ENCODE measurements around the gene RRP36. TPM values are rescaled to one million over a fixed set of nuclear protein-coding genes. Genes with fewer than 3 reads are reported as not detected.
A peak's percentile ranks its signal among the peaks of the same experiment; 100 is the strongest.

Gene RRP36
- total RNA-seq, 1 experiment from 2014 or later, result 31.5 TPM

GRCh38 chr6:43012364-43012763 is 9.1 kb upstream of the RRP36 start:
- H4K20me1 ChIP-seq (ENCODE audit: insufficient read depth, low read depth, low read length), result no peaks in the 10 kb centered on the region
- H3K9ac ChIP-seq (ENCODE audit: low read length), result peak overlapping the region; percentile 93
- H3K4me1 ChIP-seq (ENCODE audit: low read length), result peaks cover 28% of the 10 kb centered on the region
- H3K36me3 ChIP-seq (ENCODE audit: insufficient read depth, low read length), result 0 out of 2 replicates have a peak, but pooled peaks cover 20% of the 10 kb centered on the region
- H3K27me3 ChIP-seq (ENCODE audit: low read length), result no peaks in the 10 kb centered on the region
- no peak overlapping the region for H2AFZ ChIP-seq (ENCODE audit: low read length)
- peaks cover 56% of the 10 kb centered on the region for H3K79me2 ChIP-seq (ENCODE audit: low read length)
- H3K9me2 ChIP-seq (replicated peaks; ENCODE audit: insufficient read depth, low read length), result no peaks in the 10 kb centered on the region
- peak; percentile 34 for DNase-seq
- 0 out of 2 replicates have a peak overlapping the region, but pooled peaks have one; percentile 39 for H3K27ac ChIP-seq (ENCODE audit: low read length)
- peak overlapping the region; percentile 96 for H3K4me3 ChIP-seq (ENCODE audit: low read length)
- H3K9me3 ChIP-seq (ENCODE audit: low read length), result no peaks in the 10 kb centered on the region
- H3K4me2 ChIP-seq (ENCODE audit: low read depth, low read length, poor library complexity, severe bottlenecking), result peak overlapping the region; percentile 96

GRCh38 chr6:43013097-43013842 is 8.2 kb upstream of the RRP36 start:
- Histone ChIP-seq H3K9ac (ENCODE audit: low read length) (peak overlapping the region; percentile 93), H3K9me2 (replicated peaks; ENCODE audit: insufficient read depth, low read length) (no peaks in the 10 kb centered on the region), H3K4me2 (ENCODE audit: low read depth, low read length, poor library complexity, severe bottlenecking) (peak overlapping the region; percentile 96), H3K79me2 (ENCODE audit: low read length) (peaks cover 56% of the 10 kb centered on the region), H2AFZ (ENCODE audit: low read length) (no peak overlapping the region), H3K27me3 (ENCODE audit: low read length) (no peaks in the 10 kb centered on the region), H4K20me1 (ENCODE audit: insufficient read depth, low read depth, low read length) (no peaks in the 10 kb centered on the region), H3K4me1 (ENCODE audit: low read length) (peaks cover 27% of the 10 kb centered on the region), H3K4me3 (ENCODE audit: low read length) (peak overlapping the region; percentile 96), H3K27ac (ENCODE audit: low read length) (peak overlapping the region; percentile 39; the same call in 1 of the 2 replicates), H3K36me3 (ENCODE audit: insufficient read depth, low read length) (0 out of 2 replicates have a peak, but pooled peaks cover 18% of the 10 kb centered on the region), H3K9me3 (ENCODE audit: low read length) (no peaks in the 10 kb centered on the region)
- no peak for DNase-seq

- peaks cover 26% of the 10 kb centered on the region for H3K4me1 ChIP-seq (ENCODE audit: low read length)
- peak within 1 kb of the TSS; percentile 96 for H3K4me3 ChIP-seq (ENCODE audit: low read length)
- H3K36me3 ChIP-seq (ENCODE audit: insufficient read depth, low read length), result 0 out of 2 replicates have a peak, but pooled peaks cover 16% of the 10 kb centered on the region
- peaks cover 56% of the 10 kb centered on the region for H3K79me2 ChIP-seq (ENCODE audit: low read length)
- no peaks in the 10 kb centered on the region for H3K9me2 ChIP-seq (replicated peaks; ENCODE audit: insufficient read depth, low read length)
- H3K9me3 ChIP-seq (ENCODE audit: low read length), result no peaks in the 10 kb centered on the region
- H2AFZ ChIP-seq (ENCODE audit: low read length), result no peak within 1 kb of the TSS
- H4K20me1 ChIP-seq (ENCODE audit: insufficient read depth, low read depth, low read length), result no peaks in the 10 kb centered on the region
- no peaks in the 10 kb centered on the region for H3K27me3 ChIP-seq (ENCODE audit: low read length)
- peak within 1 kb of the TSS; percentile 39; the same call in 1 of the 2 replicates for H3K27ac ChIP-seq (ENCODE audit: low read length)
- DNase-seq, result peak; percentile 100
- peak within 1 kb of the TSS; percentile 93 for H3K9ac ChIP-seq (ENCODE audit: low read length)
- peak within 1 kb of the TSS; percentile 96 for H3K4me2 ChIP-seq (ENCODE audit: low read depth, low read length, poor library complexity, severe bottlenecking)
These were observed 7.5 kb upstream of the RRP36 start, which contains the start of the genes KLHDC3 and MEA1 for GRCh38 chr6:43013843-43014433. Gene KLHDC3, plus strand, starts transcription at chr6:43014249. Its CDS starts 2,944 bp downstream, at chr6:43017193. Gene MEA1, minus strand, starts transcription at chr6:43013946. Its CDS starts 133 bp downstream, at chr6:43013813.

GRCh38 chr6:43014434-43014909 is 7.0 kb upstream of the RRP36 start:
- peak overlapping the region; percentile 87 for H3K9ac ChIP-seq (ENCODE audit: low read length)
- H3K4me3 ChIP-seq (ENCODE audit: low read length), result peak overlapping the region; percentile 96
- peaks cover 54% of the 10 kb centered on the region for H3K79me2 ChIP-seq (ENCODE audit: low read length)
- no peaks in the 10 kb centered on the region for H3K27me3 ChIP-seq (ENCODE audit: low read length)
- peak; percentile 54 for DNase-seq
- H3K9me2 ChIP-seq (replicated peaks; ENCODE audit: insufficient read depth, low read length), result no peaks in the 10 kb centered on the region
- peak overlapping the region; percentile 20; the same call in 1 of the 2 replicates for H3K27ac ChIP-seq (ENCODE audit: low read length)
- peaks cover 26% of the 10 kb centered on the region for H3K4me1 ChIP-seq (ENCODE audit: low read length)
- 0 out of 2 replicates have a peak, but pooled peaks cover 13% of the 10 kb centered on the region for H3K36me3 ChIP-seq (ENCODE audit: insufficient read depth, low read length)
- H3K9me3 ChIP-seq (ENCODE audit: low read length), result no peaks in the 10 kb centered on the region
- H4K20me1 ChIP-seq (ENCODE audit: insufficient read depth, low read depth, low read length), result no peaks in the 10 kb centered on the region
- no peak overlapping the region for H2AFZ ChIP-seq (ENCODE audit: low read length)
- H3K4me2 ChIP-seq (ENCODE audit: low read depth, low read length, poor library complexity, severe bottlenecking), result peak overlapping the region; percentile 92

- Histone ChIP-seq H3K9me2 (replicated peaks; ENCODE audit: insufficient read depth, low read length) (no peaks in the 10 kb centered on the region), H3K4me3 (ENCODE audit: low read length) (no peak overlapping the region), H3K4me2 (ENCODE audit: low read depth, low read length, poor library complexity, severe bottlenecking) (no peak overlapping the region), H2AFZ (ENCODE audit: low read length) (no peak overlapping the region), H4K20me1 (ENCODE audit: insufficient read depth, low read depth, low read length) (no peaks in the 10 kb centered on the region), H3K27me3 (ENCODE audit: low read length) (no peaks in the 10 kb centered on the region), H3K36me3 (ENCODE audit: insufficient read depth, low read length) (0 out of 2 replicates have a peak, but pooled peaks cover 11% of the 10 kb centered on the region), H3K4me1 (ENCODE audit: low read length) (peaks cover 34% of the 10 kb centered on the region), H3K79me2 (ENCODE audit: low read length) (peaks cover 50% of the 10 kb centered on the region), H3K9me3 (ENCODE audit: low read length) (no peaks in the 10 kb centered on the region), H3K27ac (ENCODE audit: low read length) (no peak overlapping the region), H3K9ac (ENCODE audit: low read length) (no peak overlapping the region)
- peak; percentile 40 for DNase-seq
These were observed 5.1 kb upstream of the RRP36 start for GRCh38 chr6:43016176-43016942.

GRCh38 chr6:43016943-43017334 is 4.5 kb upstream of the RRP36 start:
- Histone ChIP-seq H3K27me3 (ENCODE audit: low read length) (no peaks in the 10 kb centered on the region), H3K4me3 (ENCODE audit: low read length) (no peak overlapping the region), H3K4me1 (ENCODE audit: low read length) (peaks cover 28% of the 10 kb centered on the region), H4K20me1 (ENCODE audit: insufficient read depth, low read depth, low read length) (0 out of 2 replicates have a peak, but pooled peaks cover 2% of the 10 kb centered on the region), H3K27ac (ENCODE audit: low read length) (no peak overlapping the region), H3K9ac (ENCODE audit: low read length) (no peak overlapping the region), H3K79me2 (ENCODE audit: low read length) (peaks cover 49% of the 10 kb centered on the region), H3K9me3 (ENCODE audit: low read length) (no peaks in the 10 kb centered on the region), H3K9me2 (replicated peaks; ENCODE audit: insufficient read depth, low read length) (no peaks in the 10 kb centered on the region), H3K4me2 (ENCODE audit: low read depth, low read length, poor library complexity, severe bottlenecking) (no peak overlapping the region), H3K36me3 (ENCODE audit: insufficient read depth, low read length) (0 out of 2 replicates have a peak, but pooled peaks cover 5% of the 10 kb centered on the region), H2AFZ (ENCODE audit: low read length) (no peak overlapping the region)
- peak; percentile 34 for DNase-seq

GRCh38 chr6:43019152-43019551 is 2.3 kb upstream of the RRP36 start:
- H3K27ac ChIP-seq (ENCODE audit: low read length), result no peak overlapping the region
- no peak overlapping the region for H3K4me3 ChIP-seq (ENCODE audit: low read length)
- DNase-seq, result peak; percentile 37
- no peaks in the 10 kb centered on the region for H3K27me3 ChIP-seq (ENCODE audit: low read length)
- peaks cover 3% of the 10 kb centered on the region; the same call in 1 of the 2 replicates for H3K36me3 ChIP-seq (ENCODE audit: insufficient read depth, low read length)
- H3K4me2 ChIP-seq (ENCODE audit: low read depth, low read length, poor library complexity, severe bottlenecking), result no peak overlapping the region
- no peaks in the 10 kb centered on the region for H3K9me2 ChIP-seq (replicated peaks; ENCODE audit: insufficient read depth, low read length)
- H2AFZ ChIP-seq (ENCODE audit: low read length), result no peak overlapping the region
- H3K9ac ChIP-seq (ENCODE audit: low read length), result no peak overlapping the region
- H4K20me1 ChIP-seq (ENCODE audit: insufficient read depth, low read depth, low read length), result peaks cover 6% of the 10 kb centered on the region; the same call in 1 of the 2 replicates
- H3K9me3 ChIP-seq (ENCODE audit: low read length), result no peaks in the 10 kb centered on the region
- H3K4me1 ChIP-seq (ENCODE audit: low read length), result peaks cover 28% of the 10 kb centered on the region
- H3K79me2 ChIP-seq (ENCODE audit: low read length), result peaks cover 54% of the 10 kb centered on the region

Measured in Karpas-422 (cell line).